ENCODE measurements around the gene TEX9. TPM values are rescaled to one million over a fixed set of nuclear protein-coding genes. Genes with fewer than 3 reads are reported as not detected.
"Not testable (repeated sequence)": the region's sequence is repeated elsewhere in the genome, so short reads cannot be mapped to it uniquely, and the experiment has no call there.

TEX9 gene
- total RNA-seq, 1 donor from 2014 or later = 8.1 TPM

- ATAC-seq (no peak), DNase-seq (ENCODE audit: low spot score) (no peak)
- intact Hi-C loops (cut with DNase I) = no loop called here
Observed at GRCh38 chr15:56356616-56357015, 8.6 kb upstream of the TEX9 start.

- intact Hi-C loops (cut with DNase I) = no loop called here
- ATAC-seq (no peak), DNase-seq (ENCODE audit: low spot score) (no peak)
Observed at GRCh38 chr15:56358604-56359003, 6.6 kb upstream of the TEX9 start.

GRCh38 chr15:56361987-56362386 lies 3.2 kb upstream of the TEX9 start:
- ATAC-seq = no peak
- intact Hi-C loops (cut with DNase I) = no loop called here
- no peak for DNase-seq (ENCODE audit: low spot score)

GRCh38 chr15:56366211-56366610 lies 985 bp downstream of the TEX9 start:
- DNase-seq (ENCODE audit: low spot score) = no peak
- intact Hi-C loops (cut with DNase I) = no loop called here
- ATAC-seq = no peak

- no peak for DNase-seq (ENCODE audit: low spot score)
- intact Hi-C loops (cut with DNase I) = no loop called here
- ATAC-seq = no peak
Observed at GRCh38 chr15:56367156-56367555, 1.9 kb downstream of the TEX9 start.

- ATAC-seq (no peak), DNase-seq (ENCODE audit: low spot score) (no peak)
- intact Hi-C loops (cut with DNase I) = no loop called here
Observed at GRCh38 chr15:56369234-56369633, 4.0 kb downstream of the TEX9 start.

GRCh38 chr15:56371495-56372147 lies 6.4 kb downstream of the TEX9 start:
- DNase-seq (ENCODE audit: low spot score) = no peak
- no peak for ATAC-seq
- intact Hi-C loops (cut with DNase I) = no loop called here

GRCh38 chr15:56374693-56375092 lies 9.5 kb downstream of the TEX9 start:
- intact Hi-C loops (cut with DNase I); DNase-seq (ENCODE audit: low spot score); ATAC-seq: not testable (repeated sequence)

GRCh38 chr15:56377822-56378221 lies 12.6 kb downstream of the TEX9 start:
- ATAC-seq; intact Hi-C loops (cut with DNase I); DNase-seq (ENCODE audit: low spot score): not testable (repeated sequence)

- intact Hi-C loops (cut with DNase I) = no loop called here
- DNase-seq (ENCODE audit: low spot score) (no peak), ATAC-seq (no peak)
Observed at GRCh38 chr15:56383010-56383409, 17.8 kb downstream of the TEX9 start.

GRCh38 chr15:56385908-56386307 lies 20.7 kb downstream of the TEX9 start:
- intact Hi-C loops (cut with DNase I) = no loop called here
- ATAC-seq = no peak
- no peak for DNase-seq (ENCODE audit: low spot score)

- DNase-seq (ENCODE audit: low spot score) (no peak), ATAC-seq (no peak)
- intact Hi-C loops (cut with DNase I) = no loop called here
Observed at GRCh38 chr15:56390739-56391267, 25.6 kb downstream of the TEX9 start.

- no peak for DNase-seq (ENCODE audit: low spot score)
- no peak for ATAC-seq
- intact Hi-C loops (cut with DNase I) = no loop called here
Observed at GRCh38 chr15:56393277-56393676, 28.1 kb downstream of the TEX9 start.

- ATAC-seq (no peak), DNase-seq (ENCODE audit: low spot score) (no peak)
- intact Hi-C loops (cut with DNase I) = no loop called here
Observed at GRCh38 chr15:56394909-56395308, 29.7 kb downstream of the TEX9 start.

GRCh38 chr15:56397325-56397724 lies 32.1 kb downstream of the TEX9 start:
- ATAC-seq; intact Hi-C loops (cut with DNase I); DNase-seq (ENCODE audit: low spot score): not testable (repeated sequence)

GRCh38 chr15:56399209-56399608 lies 34.0 kb downstream of the TEX9 start:
- intact Hi-C loops (cut with DNase I); ATAC-seq; DNase-seq (ENCODE audit: low spot score): not testable (repeated sequence)

- no peak for ATAC-seq
- DNase-seq (ENCODE audit: low spot score) = no peak
- intact Hi-C loops (cut with DNase I) = no loop called here
Observed at GRCh38 chr15:56410721-56411120, 45.5 kb downstream of the TEX9 start.

- DNase-seq (ENCODE audit: low spot score) (no peak), ATAC-seq (no peak)
- intact Hi-C loops (cut with DNase I) = no loop called here
Observed at GRCh38 chr15:56411122-56411749, 46.0 kb downstream of the TEX9 start.

GRCh38 chr15:56413114-56413733 lies 48.0 kb downstream of the TEX9 start:
- ATAC-seq = not testable (repeated sequence)

GRCh38 chr15:56425276-56425675 lies 60.0 kb downstream of the TEX9 start:
- ATAC-seq (no peak), DNase-seq (ENCODE audit: low spot score) (no peak)
- intact Hi-C loops (cut with DNase I) = no loop called here

More at GRCh38 chr15:56413114-56413733, 48.0 kb downstream of the TEX9 start:
- DNase-seq (ENCODE audit: low spot score); intact Hi-C loops (cut with DNase I): not testable (repeated sequence)

All from sciatic nerve (tissue), 2 donors.